Osteocyte (in vitro differentiated cells): ENCODE data around the gene CTNNA2. TPM values are rescaled to one million over a fixed set of nuclear protein-coding genes. Genes with fewer than 3 reads are reported as not detected.

Experiments used
- DNase-seq: peaks from one replicate; pipeline ENCODE4 v3.0.0; 2021; ENCODE audit warnings: mixed read lengths; ENCODE audit not compliant: unreplicated experiment; ENCODE audit errors: extremely low spot score
- H3K27ac Mint-ChIP-seq: one replicate; pipeline ENCODE4 v1.8.0; 2021; ENCODE audit warnings: mild to moderate bottlenecking, mixed read lengths; ENCODE audit not compliant: unreplicated experiment
- H3K27me3 Mint-ChIP-seq: one replicate; pipeline ENCODE4 v1.8.0; 2021; ENCODE audit warnings: mixed read lengths; ENCODE audit not compliant: unreplicated experiment
- H3K36me3 Mint-ChIP-seq: one replicate; pipeline ENCODE4 v1.8.0; 2021; ENCODE audit warnings: mixed read lengths; ENCODE audit not compliant: unreplicated experiment
- H3K4me1 Mint-ChIP-seq: one replicate; pipeline ENCODE4 v1.8.0; 2021; ENCODE audit warnings: mixed read lengths; ENCODE audit not compliant: unreplicated experiment
- H3K4me3 Mint-ChIP-seq: one replicate; pipeline ENCODE4 v1.8.0; 2021; ENCODE audit warnings: mild to moderate bottlenecking, moderate library complexity, mixed read lengths; ENCODE audit not compliant: unreplicated experiment
- H3K9me3 Mint-ChIP-seq: one replicate; pipeline ENCODE4 v1.8.0; 2021; ENCODE audit warnings: mixed read lengths; ENCODE audit not compliant: unreplicated experiment
- CTCF ChIP-seq: fragments of 200-600 bp; sonication (generic); IDR thresholded peaks from 2 replicates; pipeline ENCODE4 v1.5.0; 2021; ENCODE audit warnings: antibody characterized with exemption, mild to moderate bottlenecking, moderate library complexity
- total RNA-seq: library from RNA; stranded (reverse); gene quantifications from 2 replicates; pipeline ENCODE4 v1.2.1, GENCODE V29; 2021

Gene CTNNA2
- total RNA-seq, 1 donor from 2014 or later = not detected

DNA sequence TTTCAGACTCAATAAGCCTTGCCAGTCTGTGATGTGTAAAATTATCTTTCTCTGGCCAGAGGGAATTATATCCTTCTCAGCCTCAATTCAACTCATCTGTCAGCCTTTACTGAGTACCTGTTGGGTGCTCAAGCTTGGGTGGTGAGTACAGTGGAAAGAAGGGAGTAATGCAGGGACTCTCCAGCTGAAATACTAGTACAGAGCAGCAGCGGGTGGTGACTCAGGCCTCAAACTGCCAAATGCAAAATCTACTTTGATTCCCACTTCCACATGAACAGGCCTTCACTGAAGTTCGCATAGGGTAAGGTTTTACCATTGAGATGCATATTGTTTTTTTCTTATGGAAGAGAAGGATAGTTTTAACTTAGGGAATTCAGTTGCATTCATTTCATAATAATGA, 464.9 kb downstream of the CTNNA2 start:
- no peak overlapping the region for H3K27ac Mint-ChIP-seq

GRCh38 chr2:79980116-79980515, 467.3 kb downstream of the CTNNA2 start:
- no peak overlapping the region for H3K27ac Mint-ChIP-seq
- no peaks in the 10 kb centered on the region for H3K27me3 Mint-ChIP-seq
- no peaks in the 10 kb centered on the region for H3K36me3 Mint-ChIP-seq
- DNase-seq = no peak
- no peak for TF ChIP-seq CTCF
- H3K9me3 Mint-ChIP-seq = peaks cover 12% of the 10 kb centered on the region
- H3K4me1 Mint-ChIP-seq = no peaks in the 10 kb centered on the region
- no peak overlapping the region for H3K4me3 Mint-ChIP-seq

More for the DNA sequence above, 464.9 kb downstream of the CTNNA2 start:
- TF ChIP-seq CTCF = no peak
- Mint-ChIP-seq H3K4me3 (no peak overlapping the region), H3K4me1 (no peaks in the 10 kb centered on the region), H3K9me3 (peaks cover 18% of the 10 kb centered on the region), H3K36me3 (no peaks in the 10 kb centered on the region), H3K27me3 (no peaks in the 10 kb centered on the region)
- DNase-seq = no peak

DNA sequence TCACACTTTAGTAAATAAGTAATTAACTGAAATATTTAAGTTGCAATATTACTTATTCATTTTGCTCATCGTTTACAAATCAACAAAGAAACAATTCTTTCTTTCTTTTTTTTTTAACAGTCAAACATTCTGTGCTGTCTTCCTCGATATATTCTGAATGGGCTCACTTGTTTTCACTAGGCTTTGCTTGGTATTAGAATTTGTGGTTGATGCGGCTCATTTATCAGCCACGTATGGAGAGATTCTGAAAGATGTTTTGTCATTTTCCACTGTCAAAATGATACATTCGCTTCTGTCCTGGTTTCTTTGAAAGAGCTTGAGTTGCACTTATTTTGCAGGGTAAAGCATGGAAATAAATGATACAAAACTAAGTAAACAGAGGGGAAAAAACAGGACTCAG, 468.0 kb downstream of the CTNNA2 start:
- H3K36me3 Mint-ChIP-seq = no peaks in the 10 kb centered on the region

DNA sequence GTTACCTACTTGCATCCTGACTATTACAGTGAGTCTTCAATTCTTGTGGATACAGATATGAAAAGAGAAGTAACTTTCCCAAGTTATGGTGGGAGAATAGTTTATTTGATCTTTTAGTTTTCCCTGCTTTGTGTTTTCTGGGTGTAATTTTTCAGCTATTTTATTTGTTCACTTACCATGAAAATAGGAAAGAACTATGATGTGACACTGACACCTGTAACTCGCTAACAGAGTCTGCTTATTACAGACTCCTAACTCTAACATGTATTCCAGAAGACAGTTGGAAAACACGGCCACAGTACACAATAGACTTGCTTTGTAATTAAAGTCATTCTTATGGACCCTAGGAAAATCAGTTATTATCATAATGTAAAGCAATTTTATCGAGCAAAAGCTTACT, 468.5 kb downstream of the CTNNA2 start:
- Mint-ChIP-seq H3K9me3 (peaks cover 3% of the 10 kb centered on the region), H3K4me3 (no peak overlapping the region), H3K27ac (no peak overlapping the region), H3K4me1 (no peaks in the 10 kb centered on the region), H3K27me3 (no peaks in the 10 kb centered on the region), H3K36me3 (no peaks in the 10 kb centered on the region)
- DNase-seq = no peak
- no peak for TF ChIP-seq CTCF

More for the DNA sequence above, 468.0 kb downstream of the CTNNA2 start:
- H3K27ac Mint-ChIP-seq = no peak overlapping the region
- H3K27me3 Mint-ChIP-seq = no peaks in the 10 kb centered on the region
- DNase-seq = no peak
- H3K4me1 Mint-ChIP-seq = no peaks in the 10 kb centered on the region
- no peak for TF ChIP-seq CTCF
- H3K4me3 Mint-ChIP-seq = no peak overlapping the region
- peaks cover 8% of the 10 kb centered on the region for H3K9me3 Mint-ChIP-seq

- DNase-seq = no peak
- Mint-ChIP-seq H3K36me3 (no peaks in the 10 kb centered on the region), H3K9me3 (no peaks in the 10 kb centered on the region), H3K27me3 (no peaks in the 10 kb centered on the region), H3K4me1 (no peaks in the 10 kb centered on the region), H3K4me3 (no peak overlapping the region), H3K27ac (no peak overlapping the region)
- peak; percentile 15 for TF ChIP-seq CTCF
Measured at GRCh38 chr2:79982445-79982844, 469.6 kb downstream of the CTNNA2 start.
